ENCODE data around the gene SLC3A2.
A peak's percentile ranks its signal among the peaks of the same experiment; 100 is the strongest.
"Not testable (repeated sequence)": the region's sequence is repeated elsewhere in the genome, so short reads cannot be mapped to it uniquely, and the experiment has no call there.

The SLC3A2 gene

GRCh38 chr11:62880803-62881578 lies at the start of gene SLC3A2:
Gene SLC3A2 (plus strand): TSS chr11:62880896. CDS start chr11:62881024, 128 bp downstream.
- peak; percentile 76 for DNase-seq (ENCODE audit: low read depth, low spot score)

GRCh38 chr11:62830904-62831519 lies 49.7 kb upstream of the SLC3A2 start:
- DNase-seq (ENCODE audit: low read depth, low spot score), result no peak

- DNase-seq (ENCODE audit: low read depth, low spot score), result peak; percentile 99
These were observed 49.0 kb upstream of the SLC3A2 start, which contains the start of gene STX5 for GRCh38 chr11:62831520-62832335. Gene STX5 (minus strand): TSS chr11:62832051. CDS start chr11:62831243, 808 bp downstream.

GRCh38 chr11:62832336-62833234 lies 48.1 kb upstream of the SLC3A2 start, which contains the start of gene TEX54:
Gene TEX54 (minus strand): TSS chr11:62832841.
- no peak for DNase-seq (ENCODE audit: low read depth, low spot score)

- no peak for DNase-seq (ENCODE audit: low read depth, low spot score)
These were observed 45.4 kb upstream of the SLC3A2 start for GRCh38 chr11:62835336-62835735.

GRCh38 chr11:62839050-62839945 lies 41.4 kb upstream of the SLC3A2 start, which contains the start of gene WDR74:
Gene WDR74 (minus strand): TSS chr11:62839590. CDS start chr11:62839570, 20 bp downstream.
- DNase-seq (ENCODE audit: low read depth, low spot score), result peak; percentile 89

GRCh38 chr11:62840721-62841360 lies 39.9 kb upstream of the SLC3A2 start:
- peak; percentile 61 for DNase-seq (ENCODE audit: low read depth, low spot score)

GRCh38 chr11:62841361-62842170 lies 39.1 kb upstream of the SLC3A2 start:
- DNase-seq (ENCODE audit: low read depth, low spot score), result peak; percentile 75

GRCh38 chr11:62842171-62842741 lies 38.4 kb upstream of the SLC3A2 start:
- no peak for DNase-seq (ENCODE audit: low read depth, low spot score)

- not testable (repeated sequence) for DNase-seq (ENCODE audit: low read depth, low spot score)
These were observed 37.8 kb upstream of the SLC3A2 start for GRCh38 chr11:62842891-62843290.

GRCh38 chr11:62843466-62843865 lies 37.2 kb upstream of the SLC3A2 start:
- no peak for DNase-seq (ENCODE audit: low read depth, low spot score)

GRCh38 chr11:62844154-62844553 lies 36.5 kb upstream of the SLC3A2 start:
- DNase-seq (ENCODE audit: low read depth, low spot score), result no peak

GRCh38 chr11:62846177-62846576 lies 34.5 kb upstream of the SLC3A2 start:
- DNase-seq (ENCODE audit: low read depth, low spot score), result no peak

- DNase-seq (ENCODE audit: low read depth, low spot score), result no peak
These were observed 32.9 kb upstream of the SLC3A2 start for GRCh38 chr11:62847767-62848314.

GRCh38 chr11:62850911-62851806 lies 29.5 kb upstream of the SLC3A2 start:
- no peak for DNase-seq (ENCODE audit: low read depth, low spot score)

GRCh38 chr11:62851807-62852522 lies 28.7 kb upstream of the SLC3A2 start:
- no peak for DNase-seq (ENCODE audit: low read depth, low spot score)

Measured in activated CD4-positive, CD25-positive, alpha-beta regulatory T cell treated with anti-CD3 and anti-CD28 coated beads, Interleukin-2, amount 50 U/mL, for 16 hours (primary cell).